ENCODE results near the gene ADGRF4. TPM values are rescaled to one million over a fixed set of nuclear protein-coding genes. Genes with fewer than 3 reads are reported as not detected.

ADGRF4 gene
- total RNA-seq, 1 donor from 2014 or later = 1.2 TPM

DNA sequence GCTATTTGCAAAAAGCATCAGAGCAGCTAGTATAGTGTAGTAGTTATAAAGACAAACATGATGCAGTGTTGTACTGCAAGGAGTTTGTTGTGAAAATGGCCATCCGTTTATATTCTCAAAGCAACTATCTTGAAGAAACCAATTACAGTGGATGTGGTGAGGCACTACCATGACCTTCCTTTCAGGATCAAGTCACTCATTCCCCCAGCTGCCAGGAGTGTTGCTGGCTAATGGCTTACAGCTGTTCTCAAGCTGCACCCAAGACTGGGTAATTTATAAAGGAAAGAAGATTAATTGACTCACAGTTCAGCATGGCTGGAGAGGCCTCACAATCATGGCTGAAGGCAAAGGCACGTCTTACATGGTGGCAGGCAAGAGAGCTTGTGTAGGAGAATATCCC, 29.0 kb downstream of the ADGRF4 start:
- peak; percentile 5 for FAIRE-seq
- Histone ChIP-seq H3K9me3 (ENCODE audit: insufficient read depth, low read depth, low read length) (no peaks in the 10 kb centered on the region), H4K20me1 (ENCODE audit: insufficient read depth, low read length) (no peaks in the 10 kb centered on the region), H3K36me3 (ENCODE audit: insufficient read depth, low read length) (no peaks in the 10 kb centered on the region), H3K4me1 (ENCODE audit: insufficient read depth, low read length) (peaks cover 24% of the 10 kb centered on the region), H3K9ac (ENCODE audit: low read length) (no peak overlapping the region), H3K4me3 (ENCODE audit: insufficient read depth, low read depth, low read length) (no peak overlapping the region), H3K4me2 (ENCODE audit: low read length) (no peak overlapping the region), H2AFZ (ENCODE audit: low read depth, low read length) (no peak overlapping the region), H3K27ac (ENCODE audit: low read depth, low read length) (no peak overlapping the region), H3K79me2 (ENCODE audit: insufficient read depth, low read length) (no peaks in the 10 kb centered on the region), H3K27me3 (ENCODE audit: insufficient read depth, low read length) (no peaks in the 10 kb centered on the region)
- H3K9me3 Mint-ChIP-seq (ENCODE audit: unreplicated experiment) = no peaks in the 10 kb centered on the region
- peak; percentile 62 for DNase-seq (ENCODE audit: low read depth)
- no peak overlapping the region for H3K4me3 Mint-ChIP-seq (ENCODE audit: unreplicated experiment)
- no peak overlapping the region for H3K27ac Mint-ChIP-seq (ENCODE audit: unreplicated experiment)
- no peaks in the 10 kb centered on the region for H3K36me3 Mint-ChIP-seq (ENCODE audit: low read depth, unreplicated experiment)
- TF ChIP-seq EZH2 (IDR thresholded peaks at IDR 0.05; ENCODE audit: insufficient read depth, low read length) = no peak
- TF ChIP-seq, protein P1, sequence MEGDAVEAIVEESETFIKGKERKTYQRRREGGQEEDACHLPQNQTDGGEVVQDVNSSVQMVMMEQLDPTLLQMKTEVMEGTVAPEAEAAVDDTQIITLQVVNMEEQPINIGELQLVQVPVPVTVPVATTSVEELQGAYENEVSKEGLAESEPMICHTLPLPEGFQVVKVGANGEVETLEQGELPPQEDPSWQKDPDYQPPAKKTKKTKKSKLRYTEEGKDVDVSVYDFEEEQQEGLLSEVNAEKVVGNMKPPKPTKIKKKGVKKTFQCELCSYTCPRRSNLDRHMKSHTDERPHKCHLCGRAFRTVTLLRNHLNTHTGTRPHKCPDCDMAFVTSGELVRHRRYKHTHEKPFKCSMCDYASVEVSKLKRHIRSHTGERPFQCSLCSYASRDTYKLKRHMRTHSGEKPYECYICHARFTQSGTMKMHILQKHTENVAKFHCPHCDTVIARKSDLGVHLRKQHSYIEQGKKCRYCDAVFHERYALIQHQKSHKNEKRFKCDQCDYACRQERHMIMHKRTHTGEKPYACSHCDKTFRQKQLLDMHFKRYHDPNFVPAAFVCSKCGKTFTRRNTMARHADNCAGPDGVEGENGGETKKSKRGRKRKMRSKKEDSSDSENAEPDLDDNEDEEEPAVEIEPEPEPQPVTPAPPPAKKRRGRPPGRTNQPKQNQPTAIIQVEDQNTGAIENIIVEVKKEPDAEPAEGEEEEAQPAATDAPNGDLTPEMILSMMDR (IDR thresholded peaks at IDR 0.05; ENCODE audit: insufficient read depth, low read depth, low read length) = no peak
- H3K27me3 Mint-ChIP-seq (ENCODE audit: low read depth, unreplicated experiment) = no peaks in the 10 kb centered on the region
- peaks cover 21% of the 10 kb centered on the region for H3K4me1 Mint-ChIP-seq (ENCODE audit: low read depth, unreplicated experiment)

DNA sequence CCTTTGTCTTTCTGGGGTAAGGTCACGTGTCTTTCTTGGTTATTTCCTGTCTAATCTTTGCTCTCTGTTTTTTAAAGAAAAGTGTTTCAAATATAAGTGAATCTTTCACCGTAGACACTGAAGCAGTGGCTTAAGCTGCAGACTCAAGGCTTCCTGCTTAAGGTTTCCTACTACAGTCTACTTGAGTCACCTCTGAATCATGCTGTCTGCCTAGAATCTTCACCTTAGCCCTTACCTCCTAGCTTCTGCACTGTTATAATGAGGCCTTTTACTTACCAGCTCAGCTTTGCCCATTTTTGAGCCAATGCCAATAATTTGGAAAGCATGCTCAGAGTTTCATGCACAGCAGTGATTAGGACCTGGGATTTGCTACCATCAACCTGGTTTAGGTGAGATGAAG, 30.6 kb downstream of the ADGRF4 start:
- H3K9me3 ChIP-seq (ENCODE audit: insufficient read depth, low read depth, low read length) = no peaks in the 10 kb centered on the region
- DNase-seq (ENCODE audit: low read depth) = peak; percentile 59
- no peak overlapping the region for H3K27ac ChIP-seq (ENCODE audit: low read depth, low read length)
- Mint-ChIP-seq H3K4me3 (ENCODE audit: unreplicated experiment) (no peak overlapping the region), H3K27me3 (ENCODE audit: low read depth, unreplicated experiment) (no peaks in the 10 kb centered on the region), H3K27ac (ENCODE audit: unreplicated experiment) (no peak overlapping the region), H3K4me1 (ENCODE audit: low read depth, unreplicated experiment) (peaks cover 21% of the 10 kb centered on the region), H3K36me3 (ENCODE audit: low read depth, unreplicated experiment) (no peaks in the 10 kb centered on the region), H3K9me3 (ENCODE audit: unreplicated experiment) (no peaks in the 10 kb centered on the region)
- peaks cover 24% of the 10 kb centered on the region for H3K4me1 ChIP-seq (ENCODE audit: insufficient read depth, low read length)
- no peak overlapping the region for H2AFZ ChIP-seq (ENCODE audit: low read depth, low read length)
- H4K20me1 ChIP-seq (ENCODE audit: insufficient read depth, low read length) = no peaks in the 10 kb centered on the region
- H3K4me3 ChIP-seq (ENCODE audit: insufficient read depth, low read depth, low read length) = no peak overlapping the region
- peak overlapping the region; percentile 32 for H3K4me2 ChIP-seq (ENCODE audit: low read length)
- no peak for TF ChIP-seq EZH2 (IDR thresholded peaks at IDR 0.05; ENCODE audit: insufficient read depth, low read length)
- TF ChIP-seq, protein P1 (IDR thresholded peaks at IDR 0.05; ENCODE audit: insufficient read depth, low read depth, low read length) = no peak
- no peak for FAIRE-seq
- H3K79me2 ChIP-seq (ENCODE audit: insufficient read depth, low read length) = no peaks in the 10 kb centered on the region
- no peak overlapping the region for H3K9ac ChIP-seq (ENCODE audit: low read length)
- H3K36me3 ChIP-seq (ENCODE audit: insufficient read depth, low read length) = no peaks in the 10 kb centered on the region
- H3K27me3 ChIP-seq (ENCODE audit: insufficient read depth, low read length) = no peaks in the 10 kb centered on the region

DNA sequence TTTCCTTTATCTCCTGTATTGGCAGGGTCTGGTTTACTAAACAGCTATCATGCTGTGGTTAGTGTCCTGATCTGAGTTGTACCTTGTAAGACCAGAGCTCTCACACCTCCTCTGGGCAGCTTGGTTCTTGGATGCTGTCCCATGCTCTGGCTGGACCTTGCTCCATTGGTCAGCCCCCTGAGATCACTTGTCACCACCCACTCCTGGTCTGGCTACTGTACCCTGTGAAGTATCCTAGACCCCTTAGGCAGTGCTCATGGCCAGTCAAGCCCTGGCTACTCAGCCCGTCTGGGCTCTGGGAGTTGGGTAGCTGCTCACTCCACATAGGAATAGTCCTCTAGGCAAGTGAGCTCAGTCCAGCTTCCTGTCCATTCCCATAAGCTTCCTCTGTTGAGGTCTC, 31.1 kb downstream of the ADGRF4 start:
- Histone ChIP-seq H3K4me1 (ENCODE audit: insufficient read depth, low read length) (peaks cover 24% of the 10 kb centered on the region), H3K36me3 (ENCODE audit: insufficient read depth, low read length) (no peaks in the 10 kb centered on the region), H3K79me2 (ENCODE audit: insufficient read depth, low read length) (no peaks in the 10 kb centered on the region), H3K9me3 (ENCODE audit: insufficient read depth, low read depth, low read length) (no peaks in the 10 kb centered on the region), H3K9ac (ENCODE audit: low read length) (no peak overlapping the region), H4K20me1 (ENCODE audit: insufficient read depth, low read length) (no peaks in the 10 kb centered on the region), H3K4me3 (ENCODE audit: insufficient read depth, low read depth, low read length) (no peak overlapping the region), H3K4me2 (ENCODE audit: low read length) (peak overlapping the region; percentile 32), H3K27ac (ENCODE audit: low read depth, low read length) (no peak overlapping the region), H3K27me3 (ENCODE audit: insufficient read depth, low read length) (no peaks in the 10 kb centered on the region), H2AFZ (ENCODE audit: low read depth, low read length) (no peak overlapping the region)
- DNase-seq (ENCODE audit: low read depth) (no peak), FAIRE-seq (no peak)
- H3K4me3 Mint-ChIP-seq (ENCODE audit: unreplicated experiment) = no peak overlapping the region
- peaks cover 19% of the 10 kb centered on the region for H3K4me1 Mint-ChIP-seq (ENCODE audit: low read depth, unreplicated experiment)
- H3K27me3 Mint-ChIP-seq (ENCODE audit: low read depth, unreplicated experiment) = no peaks in the 10 kb centered on the region
- no peaks in the 10 kb centered on the region for H3K9me3 Mint-ChIP-seq (ENCODE audit: unreplicated experiment)
- H3K27ac Mint-ChIP-seq (ENCODE audit: unreplicated experiment) = no peak overlapping the region
- no peaks in the 10 kb centered on the region for H3K36me3 Mint-ChIP-seq (ENCODE audit: low read depth, unreplicated experiment)
- TF ChIP-seq, protein P1 (IDR thresholded peaks at IDR 0.05; ENCODE audit: insufficient read depth, low read depth, low read length) = no peak
